K562 (cell line): ENCODE measurements around the gene POLR3E. TPM values are rescaled to one million over a fixed set of nuclear protein-coding genes. Genes with fewer than 3 reads are reported as not detected.
A peak's percentile ranks its signal among the peaks of the same experiment; 100 is the strongest.

Experiments
- CHD7 ChIP-seq: fragments of 200-600 bp; sonication (generic); IDR thresholded peaks from one replicate; pipeline ENCODE4 v1.6.1; 2012; ENCODE audit warnings: mild to moderate bottlenecking, low read depth, low read length, inconsistent platforms
- FOXJ2 ChIP-seq: fragments of 200-800 bp; sonication (Bioruptor generic); IDR thresholded peaks from 2 replicates; pipeline ENCODE4 v1.6.1; 2016; ENCODE audit warnings: missing genetic modification characterization, missing compliant biosample characterization
- MEF2D ChIP-seq: conservative IDR thresholded peaks from 2 replicates; pipeline ENCODE4 v1.6.1; 2016; ENCODE audit warnings: low read depth, missing genetic modification characterization, missing compliant biosample characterization
- POLR2AphosphoS2 ChIP-seq: IDR thresholded peaks from 2 replicates; pipeline ENCODE4 v1.6.1; 2012; ENCODE audit warnings: low read length, improper control_type of control experiment
- PTTG1 ChIP-seq: fragments of 450-650 bp; IDR thresholded peaks from 2 replicates; pipeline ENCODE4 v1.6.1; 2016; ENCODE audit warnings: low read depth, mild to moderate bottlenecking, missing genetic modification characterization, missing compliant biosample characterization
- REST ChIP-seq, 2 experiments: fragments of 450-650 bp; formaldehyde crosslinking in 1 of 2; IDR thresholded peaks; 2 replicates each; pipeline versions ENCODE4 v1.4.0 to v1.6.1; 2014 to 2020; ENCODE audit warnings: mild to moderate bottlenecking in 2 of 2, borderline replicate concordance in 1 of 2, low read depth in 1 of 2
- ZNF165 ChIP-seq: fragments of 250-450 bp; sonication (Bioruptor Pico); IDR thresholded peaks from 2 replicates; pipeline ENCODE4 v1.4.0; 2020; ENCODE audit warnings: borderline replicate concordance
- polyA plus RNA-seq, 8 experiments: library from polyadenylated mRNA; depleted of rRNA in 4 of 8; stranded (reverse) in 5 of 8; unstranded in 3 of 8; fragments of >200 nt; fragmentation: Nextera tagmentation in 2 of 8; fragmentation: Illumina TruSeq in 1 of 8; extraction: Ambion mirVana in 2 of 8; extraction: Trizol in 1 of 8; gene quantifications; 2 replicates each; pipeline versions ENCODE4 v1.2.1 to v1.2.3, GENCODE V29; 2011 to 2014; ENCODE audit warnings: inconsistent platforms in 1 of 8, missing spikeins in 1 of 8
- total RNA-seq, 7 experiments: library from RNA; depleted of rRNA in 6 of 7; stranded (reverse); fragments of >200 nt in 6 of 7; fragmentation: Illumina TruSeq in 2 of 7; extraction: Trizol in 2 of 7; gene quantifications; 2 replicates each; pipeline versions ENCODE4 v1.2.1 to v1.2.3, GENCODE V29; 2011 to 2021; ENCODE audit warnings: low replicate concordance in 1 of 7

Gene POLR3E
- total and polyA plus RNA-seq, 9 of the 15 experiments (the other 6 are each of a cell fraction or from before 2014, with no cell fraction given), result 17.7 to 151 (median 82.6) TPM

- no peak for TF ChIP-seq CHD7
- peak; percentile 86 for TF ChIP-seq FOXJ2 (tag)
- TF ChIP-seq PTTG1 (tag), result no peak
- no peak for TF ChIP-seq MEF2D
- no peak for TF ChIP-seq ZNF165 (CRISPR knock-in tag)
- peak; percentile 95 for TF ChIP-seq REST (IDR thresholded peaks at IDR 0.05; ENCODE audit: borderline replicate concordance)
- TF ChIP-seq REST (CRISPR knock-in tag; IDR thresholded peaks at IDR 0.05; ENCODE audit: low read depth), result peak; percentile 56; the same call in 1 of the 2 replicates
- TF ChIP-seq POLR2AphosphoS2, result no peak
Measured at GRCh38 chr16:22297114-22297870, at the start of gene POLR3E (continued).
